Measurements from ENCODE around the gene POLD1. TPM values are rescaled to one million over a fixed set of nuclear protein-coding genes. Genes with fewer than 3 reads are reported as not detected.

Gene POLD1
- total and polyA plus RNA-seq, 7 experiments from 2014 or later: 26.0 to 110 (median 40.8) TPM

DNA sequence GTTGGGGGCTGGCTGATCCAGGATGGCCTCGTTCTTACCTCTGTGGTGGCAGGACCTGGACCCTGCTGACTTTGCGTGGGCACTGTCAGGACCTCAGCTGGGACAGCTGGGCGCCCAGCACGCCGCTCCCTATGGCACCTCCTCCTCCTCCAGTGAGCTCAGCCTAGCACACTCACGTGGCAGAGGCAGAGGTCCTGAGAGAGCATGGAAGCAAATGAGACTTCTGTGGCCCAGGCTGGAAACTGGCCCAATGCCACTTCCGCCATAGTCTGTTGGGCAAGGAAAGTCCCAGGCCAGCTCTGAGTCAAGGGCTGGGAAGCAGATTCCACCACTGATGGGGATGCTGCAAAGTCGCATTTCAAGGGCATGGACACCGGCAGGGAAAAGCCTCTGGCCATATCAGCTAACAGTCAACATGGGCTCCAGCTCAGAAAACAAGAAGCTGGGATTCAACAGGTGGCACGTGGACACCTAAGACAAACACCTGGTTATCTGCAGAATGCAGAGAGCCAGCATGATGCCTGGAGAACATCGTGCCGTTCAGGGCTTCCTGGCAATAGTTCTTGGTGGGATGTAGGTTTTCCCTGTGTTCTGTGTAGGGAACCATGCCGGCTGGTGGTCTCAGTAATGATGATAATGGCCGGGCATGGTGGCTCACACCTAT lies 65.2 kb downstream of the POLD1 start:
- DNase-seq (no peak), ATAC-seq (no peak)
- no peak overlapping the region for H3K27ac ChIP-seq (ENCODE audit: low read depth, low read length)
- Mint-ChIP-seq H3K27ac (no peak overlapping the region), H3K27me3 (peaks cover 0 to 11% (median 8%) of the 10 kb centered on the region in 5 donors), H3K36me3 (peaks cover 0 to 3% (median 0%) of the 10 kb centered on the region in 5 donors), H3K4me1 (peaks cover 0 to 4% (median 0%) of the 10 kb centered on the region in 7 donors), H3K9me3 (peaks cover 0 to 4% (median 0%) of the 10 kb centered on the region in 11 donors), H3K4me3 (no peak overlapping the region)
- H3K36me3 ChIP-seq (ENCODE audit: control insufficient read depth in 2 of 3, insufficient read depth in 3 of 3, low read length in 3 of 3): no peaks in the 10 kb centered on the region
- ChIA-PET POLR2A (no interaction called here), CTCF (no interaction called here)
- H3K27me3 ChIP-seq (ENCODE audit: control insufficient read depth in 2 of 2, insufficient read depth in 2 of 2, low read length in 2 of 2): no peaks in the 10 kb centered on the region
- intact Hi-C loops (cut with micrococcal nuclease): no loop called here
- no peaks in the 10 kb centered on the region for H3K4me1 ChIP-seq (ENCODE audit: control insufficient read depth in 2 of 2, insufficient read depth in 2 of 2, low read length in 2 of 2)
- H3K9me3 ChIP-seq (ENCODE audit: control insufficient read depth in 2 of 3, low read length in 3 of 3): no peaks in the 10 kb centered on the region
- H3K4me3 ChIP-seq (ENCODE audit: low read length): no peak overlapping the region

DNA sequence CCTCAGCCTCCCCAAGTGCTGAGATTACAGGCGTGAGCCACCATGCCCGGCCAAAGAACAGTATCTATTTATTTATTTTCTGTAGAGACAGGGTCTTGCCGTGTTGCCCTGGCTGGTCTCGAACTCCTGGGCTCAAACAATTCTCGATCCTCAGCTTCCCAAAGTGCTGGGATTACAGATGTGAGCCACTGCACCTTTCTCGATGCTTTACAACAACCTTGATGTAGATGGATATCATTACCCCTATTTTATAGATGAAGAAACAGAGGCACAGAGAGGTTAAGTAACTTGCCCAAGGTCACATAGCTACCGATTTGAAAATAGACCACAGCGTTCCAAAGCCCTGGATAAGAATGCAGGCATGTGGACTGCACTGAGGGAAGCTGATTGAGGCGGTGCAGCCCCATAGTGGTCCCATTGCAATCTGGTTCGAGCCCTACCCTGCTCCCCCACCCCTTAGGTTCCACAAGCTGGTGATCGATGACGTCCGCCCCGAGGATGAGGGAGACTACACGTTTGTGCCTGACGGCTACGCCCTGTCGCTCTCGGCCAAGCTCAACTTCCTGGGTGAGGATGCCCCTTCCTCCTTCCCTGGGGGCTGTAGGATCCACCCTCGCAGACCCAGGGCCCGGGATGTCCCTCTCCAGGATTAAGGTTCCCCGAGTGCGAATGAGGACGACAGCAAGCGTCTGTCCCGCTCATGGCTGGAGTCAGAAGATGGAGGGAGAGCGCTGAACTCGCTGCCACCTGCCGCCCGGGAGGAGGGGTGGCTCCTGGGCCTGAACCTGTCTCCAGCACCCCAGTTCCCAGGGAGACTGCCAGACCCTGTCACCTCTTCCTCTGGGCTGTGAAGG lies 66.4 kb downstream of the POLD1 start:
- Histone ChIP-seq H3K27me3 (ENCODE audit: control insufficient read depth in 2 of 2, insufficient read depth in 2 of 2, low read length in 2 of 2) (no peaks in the 10 kb centered on the region), H3K36me3 (ENCODE audit: control insufficient read depth in 2 of 3, insufficient read depth in 3 of 3, low read length in 3 of 3) (no peaks in the 10 kb centered on the region), H3K27ac (ENCODE audit: low read depth, low read length) (no peak overlapping the region), H3K4me3 (ENCODE audit: low read length) (no peak overlapping the region), H3K9me3 (ENCODE audit: control insufficient read depth in 2 of 3, low read length in 3 of 3) (no peaks in the 10 kb centered on the region), H3K4me1 (ENCODE audit: control insufficient read depth in 2 of 2, insufficient read depth in 2 of 2, low read length in 2 of 2) (no peaks in the 10 kb centered on the region)
- ChIA-PET CTCF (no interaction called here), POLR2A (no interaction called here)
- Mint-ChIP-seq H3K27me3 (peaks cover 0 to 9% (median 8%) of the 10 kb centered on the region in 5 donors), H3K4me3 (peak overlapping the region in 2 of 10 donors; percentile 7 to 25), H3K9me3 (peaks cover 0 to 4% (median 0%) of the 10 kb centered on the region in 11 donors), H3K36me3 (peaks cover 0 to 3% (median 0%) of the 10 kb centered on the region in 5 donors), H3K27ac (no peak overlapping the region), H3K4me1 (peaks cover 0 to 4% (median 0%) of the 10 kb centered on the region in 7 donors)
- intact Hi-C loops (cut with micrococcal nuclease): no loop called here
- ATAC-seq (no peak), DNase-seq (no peak)

DNA sequence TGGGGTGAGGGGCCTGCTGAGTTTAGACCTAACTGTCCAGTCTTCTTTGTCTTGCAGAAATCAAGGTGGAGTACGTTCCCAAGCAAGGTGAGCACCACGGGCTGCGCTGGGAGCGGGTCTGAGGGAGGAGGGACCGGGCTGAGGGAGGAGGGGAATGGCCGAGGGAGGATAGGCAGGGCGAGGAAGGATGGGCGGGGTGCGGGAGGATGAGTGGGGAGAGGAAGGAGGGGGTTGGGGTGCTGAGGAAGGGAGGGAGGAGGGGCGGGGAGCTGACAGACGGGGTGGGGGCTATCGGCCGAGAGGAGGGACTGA lies 67.0 kb downstream of the POLD1 start:
- CTCF ChIA-PET: no interaction called here
- Mint-ChIP-seq H3K4me3 (peak overlapping the region in 2 of 10 donors; percentile 7 to 25), H3K9me3 (peaks cover 0 to 4% (median 0%) of the 10 kb centered on the region in 11 donors), H3K27me3 (peaks cover 0 to 15% (median 12%) of the 10 kb centered on the region in 5 donors), H3K4me1 (peaks cover 0 to 4% (median 0%) of the 10 kb centered on the region in 7 donors), H3K36me3 (peaks cover 0 to 3% (median 0%) of the 10 kb centered on the region in 5 donors), H3K27ac (no peak overlapping the region)
- DNase-seq (no peak), ATAC-seq (no peak)
- H3K27me3 ChIP-seq (ENCODE audit: control insufficient read depth in 2 of 2, insufficient read depth in 2 of 2, low read length in 2 of 2): no peaks in the 10 kb centered on the region
- no peaks in the 10 kb centered on the region for H3K36me3 ChIP-seq (ENCODE audit: control insufficient read depth in 2 of 3, insufficient read depth in 3 of 3, low read length in 3 of 3)
- POLR2A ChIA-PET: no interaction called here
- no peak overlapping the region for H3K4me3 ChIP-seq (ENCODE audit: low read length)
- no peak overlapping the region for H3K27ac ChIP-seq (ENCODE audit: low read depth, low read length)
- no peaks in the 10 kb centered on the region for H3K4me1 ChIP-seq (ENCODE audit: control insufficient read depth in 2 of 2, insufficient read depth in 2 of 2, low read length in 2 of 2)
- no peaks in the 10 kb centered on the region for H3K9me3 ChIP-seq (ENCODE audit: control insufficient read depth in 2 of 3, low read length in 3 of 3)
- intact Hi-C loops (cut with micrococcal nuclease): no loop called here

DNA sequence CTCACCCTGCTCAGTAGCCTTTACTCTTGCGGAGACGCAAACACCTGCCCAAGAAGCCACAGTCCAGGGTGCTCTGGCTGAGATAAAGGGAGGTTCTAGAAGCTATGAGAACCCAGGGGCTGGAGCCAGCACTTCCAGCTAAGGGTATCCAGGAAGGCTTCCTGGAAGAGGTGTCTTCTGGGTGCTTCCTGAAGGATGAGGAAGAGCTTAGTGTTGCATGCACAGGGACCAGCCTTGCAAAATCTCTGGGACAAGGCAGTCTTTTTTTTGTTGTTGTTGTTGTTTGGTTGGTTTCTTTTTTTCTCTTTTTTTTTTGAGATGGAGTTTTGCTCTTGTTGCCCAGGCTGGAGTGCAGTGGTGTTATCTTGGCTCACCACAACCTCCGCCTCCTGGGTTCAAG lies 69.1 kb downstream of the POLD1 start:
- no peaks in the 10 kb centered on the region for H3K4me1 ChIP-seq (ENCODE audit: control insufficient read depth in 2 of 2, insufficient read depth in 2 of 2, low read length in 2 of 2)
- Mint-ChIP-seq H3K4me3 (no peak overlapping the region), H3K36me3 (no peaks in the 10 kb centered on the region), H3K9me3 (peaks cover 0 to 2% (median 0%) of the 10 kb centered on the region in 11 donors), H3K27me3 (peaks cover 6 to 25% (median 22%) of the 10 kb centered on the region in 5 donors), H3K27ac (no peak overlapping the region), H3K4me1 (peaks cover 0 to 4% (median 0%) of the 10 kb centered on the region in 7 donors)
- intact Hi-C loops (cut with micrococcal nuclease): no loop called here
- H3K4me3 ChIP-seq (ENCODE audit: low read length): no peak overlapping the region
- POLR2A ChIA-PET: no interaction called here
- no peaks in the 10 kb centered on the region for H3K9me3 ChIP-seq (ENCODE audit: control insufficient read depth in 2 of 3, low read length in 3 of 3)
- no peaks in the 10 kb centered on the region for H3K36me3 ChIP-seq (ENCODE audit: control insufficient read depth in 2 of 3, insufficient read depth in 3 of 3, low read length in 3 of 3)
- H3K27me3 ChIP-seq (ENCODE audit: control insufficient read depth in 2 of 2, insufficient read depth in 2 of 2, low read length in 2 of 2): peaks cover 0 to 2% of the 10 kb centered on the region in 2 donors
- ATAC-seq (no peak), DNase-seq (no peak)
- no peak overlapping the region for H3K27ac ChIP-seq (ENCODE audit: low read depth, low read length)
- CTCF ChIA-PET: no interaction called here

DNA sequence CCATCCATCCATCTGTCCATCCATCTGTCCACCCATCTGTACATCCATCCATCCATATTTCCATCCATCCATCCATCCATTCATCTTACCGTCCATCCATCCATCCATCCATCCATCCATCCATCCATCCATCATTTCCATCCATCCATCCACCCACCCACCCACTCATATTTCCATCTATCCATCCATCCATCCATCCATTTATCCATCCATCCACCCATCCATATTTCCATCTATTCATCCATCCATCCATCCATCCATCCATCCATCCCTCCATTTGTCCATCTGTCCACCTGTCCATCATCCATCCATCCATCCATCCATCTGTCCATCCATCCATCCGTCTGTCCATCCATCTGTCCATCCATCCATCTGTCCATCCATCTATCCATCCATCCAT lies 71.8 kb downstream of the POLD1 start:
- no peaks in the 10 kb centered on the region for H3K36me3 Mint-ChIP-seq
- Histone ChIP-seq H3K9me3 (ENCODE audit: control insufficient read depth in 2 of 3, low read length in 3 of 3) (no peaks in the 10 kb centered on the region), H3K27ac (ENCODE audit: low read depth, low read length) (no peak overlapping the region), H3K27me3 (ENCODE audit: control insufficient read depth in 2 of 2, insufficient read depth in 2 of 2, low read length in 2 of 2) (peaks cover 0 to 6% of the 10 kb centered on the region in 2 donors), H3K4me1 (ENCODE audit: control insufficient read depth in 2 of 2, insufficient read depth in 2 of 2, low read length in 2 of 2) (no peaks in the 10 kb centered on the region), H3K4me3 (ENCODE audit: low read length) (no peak overlapping the region), H3K36me3 (ENCODE audit: control insufficient read depth in 2 of 3, insufficient read depth in 3 of 3, low read length in 3 of 3) (no peaks in the 10 kb centered on the region)
- ChIA-PET CTCF (interaction anchor here (1.0 kb wide), 1 partner anchor 99 kb away, joined by 6 read pairs; no protein-coding TSS in a partner anchor), POLR2A (no interaction called here)
- no peaks in the 10 kb centered on the region for H3K9me3 Mint-ChIP-seq
- intact Hi-C loops (cut with micrococcal nuclease): no loop called here
- H3K27me3 Mint-ChIP-seq: peaks cover 9 to 33% (median 19%) of the 10 kb centered on the region in 5 donors
- DNase-seq (no peak), ATAC-seq (no peak)
- peaks cover 0 to 10% (median under 1%) of the 10 kb centered on the region in 7 donors for H3K4me1 Mint-ChIP-seq
- peak overlapping the region in 1 of 10 donors; percentile 17 for H3K4me3 Mint-ChIP-seq
- H3K27ac Mint-ChIP-seq: peak overlapping the region in 1 of 9 donors; percentile 11

DNA sequence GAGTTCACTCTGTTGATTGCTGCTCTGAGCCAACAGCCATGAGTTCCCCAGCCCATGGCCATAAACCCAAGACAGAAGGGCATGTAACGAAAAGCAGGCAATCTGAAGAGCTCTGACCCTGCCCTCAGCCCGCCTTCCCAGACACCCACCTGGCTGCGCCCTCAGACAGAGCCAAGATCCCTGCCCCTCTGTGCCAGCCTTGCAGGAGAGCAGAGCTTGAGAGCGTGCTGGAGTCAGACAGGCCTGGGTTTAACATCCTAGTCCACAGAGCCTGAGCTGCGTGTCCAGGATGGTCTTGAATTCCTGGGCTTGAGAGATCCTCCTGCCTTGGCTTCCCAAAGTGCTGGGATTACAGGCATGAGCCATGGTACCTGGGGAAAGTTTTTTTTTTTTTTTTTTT lies 73.2 kb downstream of the POLD1 start:
- H3K27ac ChIP-seq (ENCODE audit: low read depth, low read length): no peak overlapping the region
- CTCF ChIA-PET: interaction anchor here (0.7 kb wide), 1 partner anchor 10 kb away, joined by 4 read pairs; no protein-coding TSS in a partner anchor

More for the DNA sequence above, 73.2 kb downstream of the POLD1 start:
- POLR2A ChIA-PET: no interaction called here
- Histone ChIP-seq H3K4me1 (ENCODE audit: control insufficient read depth in 2 of 2, insufficient read depth in 2 of 2, low read length in 2 of 2) (peaks cover 0 to 5% of the 10 kb centered on the region in 2 donors), H3K4me3 (ENCODE audit: low read length) (no peak overlapping the region), H3K27me3 (ENCODE audit: control insufficient read depth in 2 of 2, insufficient read depth in 2 of 2, low read length in 2 of 2) (peaks cover 0 to 6% of the 10 kb centered on the region in 2 donors), H3K9me3 (ENCODE audit: control insufficient read depth in 2 of 3, low read length in 3 of 3) (no peaks in the 10 kb centered on the region), H3K36me3 (ENCODE audit: control insufficient read depth in 2 of 3, insufficient read depth in 3 of 3, low read length in 3 of 3) (no peaks in the 10 kb centered on the region)
- ATAC-seq: no peak
- peaks cover 10 to 34% (median 28%) of the 10 kb centered on the region in 5 donors for H3K27me3 Mint-ChIP-seq
- H3K9me3 Mint-ChIP-seq: no peaks in the 10 kb centered on the region
- H3K4me1 Mint-ChIP-seq: peaks cover 0 to 14% (median 4%) of the 10 kb centered on the region in 7 donors
- intact Hi-C loops (cut with micrococcal nuclease): no loop called here
- no peak for DNase-seq
- H3K36me3 Mint-ChIP-seq: no peaks in the 10 kb centered on the region
- no peak overlapping the region for H3K27ac Mint-ChIP-seq
- no peak overlapping the region for H3K4me3 Mint-ChIP-seq

All from naive thymus-derived CD4-positive, alpha-beta T cell (primary cell).